Stimulated activated CD4-positive, alpha-beta T cell treated with anti-CD3 and anti-CD28 coated beads, Interleukin-2, amount 100 ng/mL, for 48 hours (primary cell): ENCODE results near the gene CCL4L2.
"Not testable (repeated sequence)": the region's sequence is repeated elsewhere in the genome, so short reads cannot be mapped to it uniquely, and the experiment has no call there.

Source experiments
- DNase-seq, 2 donors: peaks; one replicate each; pipeline ENCODE4 v3.0.0-alpha.2; 2020

The CCL4L2 gene

GRCh38 chr17:36210439-36211211 is at the start of gene CCL4L2:
CCL4L2 (plus strand) TSS chr17:36211063.
- DNase-seq: not testable (repeated sequence)

DNA sequence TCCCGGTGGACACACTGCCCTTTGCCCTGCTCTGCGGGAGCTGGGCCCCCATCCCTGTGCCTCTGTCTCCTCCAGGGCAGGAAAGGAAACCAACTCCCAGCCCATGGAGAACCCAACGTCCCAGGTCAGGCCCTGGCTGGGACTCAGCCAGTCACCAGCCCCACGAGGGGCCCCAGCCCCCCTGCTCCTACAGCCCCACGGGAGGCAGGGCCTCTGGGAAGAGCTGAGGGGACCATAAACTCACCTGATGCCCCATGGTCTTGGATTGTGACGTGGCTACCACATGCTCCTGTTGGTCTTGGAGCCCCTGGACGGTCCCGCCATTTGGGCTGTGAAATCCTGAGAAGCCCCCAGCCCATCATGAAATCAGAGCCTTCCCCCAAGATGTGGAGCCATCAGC is 42.0 kb upstream of the CCL4L2 start:
- not testable (repeated sequence) for DNase-seq

DNA sequence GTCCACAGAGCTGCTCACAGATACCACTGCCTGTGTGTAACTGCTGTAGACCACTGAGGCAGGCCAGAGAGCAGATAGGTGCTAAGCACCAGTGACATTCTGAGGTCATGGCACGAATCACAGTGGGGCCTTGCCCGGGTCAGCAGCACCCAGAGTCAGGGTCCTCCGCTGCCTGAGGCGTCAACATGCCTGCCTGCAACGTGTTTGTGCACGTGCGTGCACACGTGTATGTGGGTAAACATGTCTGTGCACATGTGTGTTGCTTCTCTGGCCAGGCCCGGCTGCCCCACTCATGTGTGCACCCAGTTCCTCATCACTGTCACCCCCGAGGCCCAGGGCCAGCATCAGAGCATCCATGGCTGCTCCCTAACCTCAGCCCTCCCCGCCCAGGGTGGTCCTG is 34.3 kb upstream of the CCL4L2 start, which contains the start of gene TBC1D3B:
Gene TBC1D3B (minus strand): TSS at position 101 of the 400 bp plus-strand sequence. CDS start 1,586 bp downstream, outside the sequence.
- DNase-seq: not testable (repeated sequence)

DNA sequence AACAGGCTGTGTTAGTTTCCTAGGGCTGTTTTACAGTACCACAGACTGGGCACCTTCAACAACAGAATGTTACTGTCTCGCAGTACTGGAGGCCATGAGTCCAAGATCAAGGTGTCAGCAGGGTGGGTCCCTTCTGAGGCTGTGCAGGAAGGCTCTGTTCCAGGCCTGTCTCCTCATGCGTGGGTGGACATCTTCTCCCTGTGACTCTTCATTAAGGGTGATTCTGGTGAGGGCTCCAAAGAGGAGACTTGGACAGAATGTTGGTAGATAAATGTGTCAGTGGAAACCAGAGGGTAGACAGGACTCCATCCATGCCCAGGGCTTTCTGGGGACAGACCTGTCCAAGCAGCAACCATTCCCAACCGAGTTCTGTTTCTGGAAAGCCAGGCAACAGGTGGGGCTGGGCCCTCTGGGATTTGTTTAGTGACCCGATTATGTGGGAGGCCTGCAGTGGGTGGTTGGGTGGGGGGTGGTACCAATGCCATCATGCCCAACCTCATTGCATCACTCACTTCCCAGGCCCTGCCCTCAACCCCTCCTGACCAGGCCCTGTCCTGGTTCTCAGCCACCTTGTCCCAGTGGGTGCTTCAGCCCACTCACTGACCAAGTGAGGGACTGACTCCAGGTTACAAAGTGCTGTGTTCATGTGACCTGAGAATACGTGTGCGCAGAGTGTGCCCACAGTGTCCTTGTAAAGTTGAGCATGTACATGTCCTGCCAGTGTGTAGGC is 29.3 kb upstream of the CCL4L2 start:
- not testable (repeated sequence) for DNase-seq

- DNase-seq: no peak
Measured at GRCh38 chr17:36182176-36183000, 28.5 kb upstream of the CCL4L2 start.

- no peak for DNase-seq
Measured at GRCh38 chr17:36183001-36183971, 27.6 kb upstream of the CCL4L2 start.

GRCh38 chr17:36184023-36184765 is 26.7 kb upstream of the CCL4L2 start:
- DNase-seq: no peak

DNA sequence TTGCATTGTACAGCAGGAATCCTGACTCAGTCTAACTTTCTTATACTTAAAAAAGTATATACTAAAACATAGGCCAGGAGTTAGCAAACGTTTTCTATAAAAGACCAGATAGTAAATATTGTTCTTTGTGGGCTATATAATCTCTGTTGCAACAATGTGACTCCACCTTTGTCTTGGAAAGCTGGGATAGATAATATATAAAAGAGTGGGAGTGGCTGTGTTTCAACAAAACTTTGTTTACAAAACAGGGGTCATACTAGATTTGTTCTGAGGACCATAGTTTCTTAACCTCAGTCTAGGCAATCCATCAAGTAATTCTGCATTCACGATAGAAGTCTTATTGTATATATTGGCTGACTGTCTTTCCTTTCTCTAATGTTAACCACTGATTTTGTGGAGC is 25.4 kb upstream of the CCL4L2 start:
- no peak for DNase-seq

- DNase-seq: not testable (repeated sequence)
Measured at GRCh38 chr17:36186810-36187763, 23.8 kb upstream of the CCL4L2 start.

DNA sequence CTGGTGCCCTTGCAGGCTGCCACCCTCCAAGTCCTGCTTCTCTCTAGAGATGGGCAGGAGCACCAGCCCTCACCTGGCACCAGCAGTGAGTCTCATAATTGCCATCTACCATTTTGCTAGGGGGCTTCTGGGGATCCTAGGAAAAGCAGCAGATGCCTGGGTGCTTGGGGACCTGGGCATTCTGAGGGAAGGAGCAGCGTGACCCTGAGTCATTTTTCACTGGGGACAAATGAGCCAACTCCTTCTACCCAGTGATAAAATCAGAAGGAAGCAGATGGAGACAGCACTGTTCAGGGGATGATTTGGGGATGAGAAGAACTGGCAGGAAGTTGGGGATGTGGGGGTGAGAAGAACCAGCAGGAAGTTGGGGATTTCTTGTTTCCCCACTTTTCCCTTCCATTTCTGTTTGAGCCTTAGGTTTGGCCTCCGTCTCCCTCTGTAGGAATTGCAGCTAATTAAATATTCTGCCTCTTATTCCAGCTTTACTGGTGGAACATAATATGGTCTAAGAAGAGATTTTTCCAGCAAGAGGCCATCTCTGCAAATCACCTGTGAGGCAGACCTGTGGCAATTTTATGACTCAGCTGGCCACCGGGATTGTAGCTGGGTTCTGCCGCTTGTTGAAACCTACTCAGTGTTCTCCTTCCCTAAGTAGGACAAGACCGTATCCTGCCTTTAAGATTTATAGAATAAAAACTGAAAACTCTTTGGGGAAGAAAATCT is 22.8 kb upstream of the CCL4L2 start:
- DNase-seq: not testable (repeated sequence)

GRCh38 chr17:36188891-36189306 is 22.0 kb upstream of the CCL4L2 start:
- DNase-seq: no peak

GRCh38 chr17:36189993-36190392 is 20.9 kb upstream of the CCL4L2 start:
- DNase-seq: not testable (repeated sequence)

DNA sequence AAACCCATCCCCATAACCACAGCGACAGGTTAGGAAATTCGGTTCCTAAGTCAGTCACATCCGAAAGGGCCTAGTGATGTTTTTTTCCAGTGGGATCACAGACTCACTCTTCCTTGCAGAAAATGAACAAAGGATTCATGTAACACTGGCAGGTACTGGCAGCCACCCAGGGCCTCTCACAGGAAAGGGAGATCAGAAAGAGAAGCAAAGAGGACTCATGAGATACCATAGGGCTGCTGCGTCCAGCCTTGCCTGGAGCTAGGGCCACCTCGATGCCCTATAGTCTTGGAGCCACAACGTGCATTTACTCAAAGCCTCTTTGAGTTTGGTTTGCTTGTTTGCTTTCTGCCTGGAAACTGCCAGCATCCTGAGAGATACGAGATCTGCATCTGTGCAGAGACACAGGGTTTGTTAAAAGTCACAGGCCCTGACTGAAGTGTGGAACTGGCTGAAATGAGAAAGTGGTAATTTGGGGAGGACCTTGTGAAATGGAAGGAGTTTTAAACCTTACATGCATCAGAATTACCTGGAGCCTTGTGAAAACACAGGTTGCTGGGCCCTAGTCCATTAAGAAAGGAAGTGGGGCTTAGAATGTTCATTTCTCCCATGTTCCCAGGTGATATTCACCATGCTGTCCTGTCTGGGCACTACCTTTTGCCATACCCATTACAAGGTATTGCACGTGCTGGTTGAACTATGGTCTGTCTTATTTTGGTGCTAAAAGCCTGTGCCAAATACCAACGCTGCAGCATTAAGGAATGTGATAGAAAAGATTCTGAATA is 20.1 kb upstream of the CCL4L2 start:
- not testable (repeated sequence) for DNase-seq

GRCh38 chr17:36193216-36193775 is 17.6 kb upstream of the CCL4L2 start:
- DNase-seq: no peak

- DNase-seq: not testable (repeated sequence)
Measured at GRCh38 chr17:36194147-36194831, 16.6 kb upstream of the CCL4L2 start.

DNA sequence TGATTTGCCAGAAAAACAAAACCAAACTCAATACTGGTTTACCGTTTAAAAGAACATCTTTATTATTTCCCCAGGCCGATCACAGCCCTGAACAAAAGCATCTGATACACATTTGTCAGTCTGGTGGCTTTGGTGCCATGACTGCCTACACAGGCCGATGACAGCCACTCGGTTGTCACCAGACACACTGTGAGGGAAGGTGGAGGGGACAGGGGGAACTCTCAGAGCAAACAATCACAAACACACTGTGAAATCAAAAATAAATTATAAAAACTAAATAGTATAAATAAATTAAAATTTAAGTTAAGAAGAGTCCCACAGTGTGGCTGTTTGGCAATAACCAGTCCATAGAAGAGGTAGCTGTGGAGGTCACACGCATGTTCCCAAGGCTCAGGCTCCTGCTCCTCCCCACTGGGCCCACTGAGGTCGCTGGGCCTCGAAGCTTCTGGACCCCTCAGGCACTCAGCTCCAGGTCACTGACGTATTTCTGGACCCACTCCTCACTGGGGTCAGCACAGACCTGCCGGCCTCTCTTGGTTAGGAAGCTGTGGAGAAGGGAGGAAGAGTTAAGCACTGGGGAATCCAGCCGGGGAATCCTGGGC is 15.9 kb upstream of the CCL4L2 start:
- not testable (repeated sequence) for DNase-seq
